Erythroblast (primary cell): ENCODE results near the gene ABCA6.

Source experiments
- GATA1 ChIP-seq: IDR thresholded peaks from 2 replicates; pipeline ENCODE4 v1.6.1; 2011; ENCODE audit warnings: low read depth, mild to moderate bottlenecking, control low read depth, low read length, moderate library complexity
- POLR2A ChIP-seq: IDR thresholded peaks from 2 replicates; pipeline ENCODE4 v1.6.1; 2011; ENCODE audit warnings: mild to moderate bottlenecking, low read length

DNA sequence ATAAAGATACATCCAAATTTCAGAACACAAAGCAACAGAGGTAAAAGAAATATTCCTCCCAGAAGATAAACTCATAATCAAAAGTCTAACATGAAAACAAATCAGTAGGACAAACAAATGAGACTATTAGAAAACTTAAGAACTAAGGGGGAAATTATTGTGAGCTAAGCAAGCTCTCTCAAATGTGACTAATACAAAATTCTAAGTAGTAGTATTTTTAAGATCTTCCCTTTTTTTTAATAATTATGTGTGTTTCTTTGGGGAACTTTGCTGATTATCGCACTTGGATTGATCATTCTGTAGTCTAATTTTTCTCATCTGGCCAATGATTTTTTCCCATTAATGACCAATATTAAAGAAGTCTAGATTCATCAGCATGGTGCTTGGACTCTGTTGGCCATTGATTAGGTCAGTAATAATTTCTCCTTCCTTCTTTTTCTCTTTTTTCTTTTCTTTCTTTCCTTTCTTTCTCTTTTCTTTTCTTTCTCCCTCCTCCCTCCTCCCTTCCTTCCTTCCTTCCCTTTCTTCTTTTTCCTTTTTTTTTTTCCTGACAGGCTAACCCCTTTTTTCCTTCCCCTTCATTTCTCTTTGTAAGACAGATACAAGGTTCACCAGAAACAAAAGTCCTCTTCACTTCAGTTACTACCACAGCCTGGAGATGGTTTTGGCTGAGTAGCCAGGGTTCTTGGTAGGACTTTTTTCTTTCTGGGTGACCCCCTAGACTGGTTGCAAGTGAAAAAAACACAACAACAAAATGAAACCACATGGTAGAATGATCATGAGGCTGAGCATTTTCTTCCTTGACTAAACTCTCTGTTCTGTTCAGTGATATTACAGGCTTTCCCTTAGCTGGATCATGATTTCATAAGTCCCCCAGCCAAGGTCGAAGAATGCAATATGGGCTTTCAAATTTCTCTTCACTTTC, 2.9 kb upstream of the ABCA6 start:
- TF ChIP-seq POLR2A (no peak), GATA1 (no peak)
